Loucy (cell line): Measurements from ENCODE around the gene FADS3.

Experiments
- H2AFZ ChIP-seq: fragments of 200-600 bp; sonication (generic); 2 replicates; pipeline ENCODE4 v1.6.0; 2016; ENCODE audit warnings: antibody characterized with exemption, mild to moderate bottlenecking, low read length, moderate library complexity
- H3F3A ChIP-seq: fragments of 200-600 bp; 2 replicates; pipeline ENCODE4 v1.6.0; 2016; ENCODE audit warnings: antibody characterized with exemption, low read depth, mild to moderate bottlenecking
- H3K27me3 ChIP-seq: fragments of 200-600 bp; sonication (generic); 2 replicates; pipeline ENCODE4 v1.6.1; 2014; ENCODE audit warnings: low read length, mild to moderate bottlenecking; ENCODE audit not compliant: insufficient read depth, poor library complexity, severe bottlenecking
- H3K36me3 ChIP-seq: fragments of 200-600 bp; sonication (generic); 2 replicates; pipeline ENCODE4 v1.6.1; 2016; ENCODE audit warnings: low read length; ENCODE audit not compliant: insufficient read depth
- H3K4me1 ChIP-seq: fragments of 200-600 bp; sonication (generic); 2 replicates; pipeline ENCODE4 v1.5.1; 2014; ENCODE audit warnings: low read length, mild to moderate bottlenecking; ENCODE audit not compliant: insufficient read depth, poor library complexity, severe bottlenecking
- H3K4me2 ChIP-seq: fragments of 200-600 bp; sonication (generic); 2 replicates; pipeline ENCODE4 v1.6.0; 2014; ENCODE audit warnings: antibody characterized with exemption, low read length, low read depth, mild to moderate bottlenecking; ENCODE audit not compliant: poor library complexity, severe bottlenecking
- H3K4me3 ChIP-seq: fragments of 200-600 bp; sonication (generic); 2 replicates; pipeline ENCODE4 v1.5.1; 2014; ENCODE audit warnings: low read length, mild to moderate bottlenecking, mixed read lengths; ENCODE audit not compliant: poor library complexity, severe bottlenecking
- H3K79me2 ChIP-seq: fragments of 200-600 bp; sonication (generic); 2 replicates; pipeline ENCODE4 v1.6.1; 2014; ENCODE audit warnings: low read length; ENCODE audit not compliant: insufficient read depth
- H3K9ac ChIP-seq: fragments of 200-600 bp; sonication (generic); 2 replicates; pipeline ENCODE4 v1.6.0; 2014; ENCODE audit warnings: mild to moderate bottlenecking, low read depth, low read length, moderate library complexity; ENCODE audit not compliant: poor library complexity, severe bottlenecking
- H3K9me2 ChIP-seq: fragments of 200-600 bp; sonication (generic); replicated peaks from 2 replicates; pipeline ENCODE4 v1.6.1; 2016; ENCODE audit warnings: low read depth, low read length, mixed read lengths
- H3K9me3 ChIP-seq: fragments of 200-600 bp; sonication (generic); 2 replicates; pipeline ENCODE4 v1.6.1; 2014; ENCODE audit warnings: mild to moderate bottlenecking, antibody characterized with exemption, low read length, low read depth; ENCODE audit not compliant: insufficient read depth
- H4K20me1 ChIP-seq: fragments of 200-600 bp; sonication (generic); 2 replicates; pipeline ENCODE4 v1.6.0; 2014; ENCODE audit warnings: antibody characterized with exemption, low read length, mild to moderate bottlenecking; ENCODE audit not compliant: insufficient read depth, poor library complexity, severe bottlenecking
- EZH2phosphoT487 ChIP-seq: fragments of 200-600 bp; IDR thresholded peaks from 2 replicates; pipeline ENCODE4 v1.6.1; 2018; ENCODE audit warnings: antibody characterized with exemption, mild to moderate bottlenecking, moderate library complexity, borderline replicate concordance
- TF ChIP-seq, protein P1 (sequence below): fragments of 200-600 bp; sonication (generic); conservative IDR thresholded peaks from 2 replicates; pipeline ENCODE4 v1.5.1; 2014; ENCODE audit warnings: mild to moderate bottlenecking, antibody characterized with exemption, low read length

FADS3 gene

GRCh38 chr11:61911701-61912529, 20.6 kb upstream of the FADS3 start:
- Histone ChIP-seq H3K79me2 (no peaks in the 10 kb centered on the region), H3K36me3 (no peaks in the 10 kb centered on the region), H3K27me3 (no peaks in the 10 kb centered on the region), H3K9ac (no peak overlapping the region), H3K4me1 (peaks cover 5% of the 10 kb centered on the region), H4K20me1 (no peaks in the 10 kb centered on the region), H3F3A (no peaks in the 10 kb centered on the region), H3K4me2 (no peak overlapping the region), H3K9me2 (no peaks in the 10 kb centered on the region), H3K4me3 (no peak overlapping the region), H2AFZ (no peak overlapping the region), H3K9me3 (no peaks in the 10 kb centered on the region)
- TF ChIP-seq, protein P1, sequence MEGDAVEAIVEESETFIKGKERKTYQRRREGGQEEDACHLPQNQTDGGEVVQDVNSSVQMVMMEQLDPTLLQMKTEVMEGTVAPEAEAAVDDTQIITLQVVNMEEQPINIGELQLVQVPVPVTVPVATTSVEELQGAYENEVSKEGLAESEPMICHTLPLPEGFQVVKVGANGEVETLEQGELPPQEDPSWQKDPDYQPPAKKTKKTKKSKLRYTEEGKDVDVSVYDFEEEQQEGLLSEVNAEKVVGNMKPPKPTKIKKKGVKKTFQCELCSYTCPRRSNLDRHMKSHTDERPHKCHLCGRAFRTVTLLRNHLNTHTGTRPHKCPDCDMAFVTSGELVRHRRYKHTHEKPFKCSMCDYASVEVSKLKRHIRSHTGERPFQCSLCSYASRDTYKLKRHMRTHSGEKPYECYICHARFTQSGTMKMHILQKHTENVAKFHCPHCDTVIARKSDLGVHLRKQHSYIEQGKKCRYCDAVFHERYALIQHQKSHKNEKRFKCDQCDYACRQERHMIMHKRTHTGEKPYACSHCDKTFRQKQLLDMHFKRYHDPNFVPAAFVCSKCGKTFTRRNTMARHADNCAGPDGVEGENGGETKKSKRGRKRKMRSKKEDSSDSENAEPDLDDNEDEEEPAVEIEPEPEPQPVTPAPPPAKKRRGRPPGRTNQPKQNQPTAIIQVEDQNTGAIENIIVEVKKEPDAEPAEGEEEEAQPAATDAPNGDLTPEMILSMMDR: no peak
- TF ChIP-seq EZH2phosphoT487: no peak

DNA sequence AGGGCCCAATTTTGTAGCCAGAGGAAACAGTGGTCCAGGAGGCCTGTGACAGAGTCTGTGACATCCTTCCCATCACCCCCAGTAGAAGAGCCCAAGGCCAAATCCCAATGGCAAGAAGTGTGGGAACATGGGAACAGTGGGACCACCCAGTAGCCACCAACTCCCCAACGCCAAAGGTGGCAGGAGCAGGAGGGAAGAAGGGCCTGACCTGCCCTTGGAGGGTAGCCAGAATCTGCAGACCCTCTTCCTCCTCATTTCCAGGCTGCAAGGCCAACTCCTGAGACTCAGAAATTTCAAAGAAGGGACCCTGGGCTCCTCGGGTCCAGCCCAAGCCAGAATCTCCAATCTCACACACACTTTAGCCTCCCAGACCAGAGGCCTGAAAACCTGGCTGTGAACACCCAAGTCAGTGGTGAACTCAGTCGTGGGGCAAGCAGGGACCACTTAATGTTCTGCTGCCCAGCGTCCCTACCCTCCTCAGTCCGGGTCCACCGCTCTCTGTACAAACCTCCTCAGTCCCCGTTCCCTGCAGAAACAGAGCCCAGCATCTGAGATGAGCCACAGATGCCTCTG, 19.9 kb upstream of the FADS3 start:
- Histone ChIP-seq H3K9me3 (no peaks in the 10 kb centered on the region), H3F3A (no peaks in the 10 kb centered on the region), H3K9ac (no peak overlapping the region), H2AFZ (no peak overlapping the region), H3K79me2 (no peaks in the 10 kb centered on the region), H3K4me3 (no peak overlapping the region), H3K4me2 (no peak overlapping the region), H4K20me1 (no peaks in the 10 kb centered on the region), H3K36me3 (no peaks in the 10 kb centered on the region), H3K9me2 (no peaks in the 10 kb centered on the region), H3K27me3 (no peaks in the 10 kb centered on the region), H3K4me1 (peaks cover 5% of the 10 kb centered on the region)
- TF ChIP-seq EZH2phosphoT487: no peak
- TF ChIP-seq, protein P1: no peak

GRCh38 chr11:61910187-61911127, 19.1 kb upstream of the FADS3 start:
- no peaks in the 10 kb centered on the region for H3K79me2 ChIP-seq
- H3K27me3 ChIP-seq: no peaks in the 10 kb centered on the region
- H4K20me1 ChIP-seq: no peaks in the 10 kb centered on the region
- H3K9ac ChIP-seq: no peak overlapping the region
- no peaks in the 10 kb centered on the region for H3K36me3 ChIP-seq
- H3K9me2 ChIP-seq: no peaks in the 10 kb centered on the region
- no peaks in the 10 kb centered on the region for H3F3A ChIP-seq
- H3K4me3 ChIP-seq: no peak overlapping the region
- H3K4me2 ChIP-seq: no peak overlapping the region
- H3K9me3 ChIP-seq: no peaks in the 10 kb centered on the region
- TF ChIP-seq EZH2phosphoT487: no peak
- peaks cover 5% of the 10 kb centered on the region for H3K4me1 ChIP-seq
- H2AFZ ChIP-seq: no peak overlapping the region
